HEK293 (cell line): ENCODE measurements around the gene FBH1.
A peak's percentile ranks its signal among the peaks of the same experiment; 100 is the strongest.

ENCODE experiments used
- CTCF ChIA-PET: fragments of 350-600 bp; formaldehyde crosslinking; extraction: SDS; loops from one replicate; lab custom pipeline; 2021; ENCODE audit warnings: antibody characterized with exemption; lab: Yijun Ruan, JAX
- POLR2A ChIA-PET: fragments of 300-600 bp; formaldehyde crosslinking; extraction: SDS; loops from one replicate; lab custom pipeline; 2020; ENCODE audit warnings: antibody characterized with exemption, inconsistent platforms; lab: Yijun Ruan, JAX
- H3K27ac ChIP-seq: fragments of 200-500 bp; sonication (Bioruptor generic); 2 replicates; pipeline ENCODE4 v1.5.1; 2014; ENCODE audit warnings: low read depth, low read length, control low read depth, inconsistent platforms; ENCODE audit errors: extremely low read depth
- H3K36me3 ChIP-seq, 2 experiments: fragments of 200-500 bp in 1 of 2; sonication (Bioruptor generic) in 1 of 2; 1 replicate in 1 of 2; 2 replicates in 1 of 2; pipeline ENCODE4 v1.5.1; 2014 to 2017; ENCODE audit warnings: inconsistent platforms in 2 of 2, low read length in 2 of 2; ENCODE audit not compliant: control insufficient read depth in 2 of 2, insufficient read depth in 1 of 2
- H3K4me1 ChIP-seq: fragments of 200-500 bp; sonication (Bioruptor generic); 2 replicates; pipeline ENCODE4 v1.5.1; 2014; ENCODE audit warnings: mild to moderate bottlenecking, low read length, inconsistent platforms; ENCODE audit not compliant: control insufficient read depth, insufficient read depth
- H3K4me3 ChIP-seq: 2 replicates; pipeline ENCODE4 v1.5.1; 2011; ENCODE audit warnings: low read depth, mild to moderate bottlenecking, control low read depth, low read length, moderate library complexity
- H3K9me3 ChIP-seq: fragments of 200-500 bp; sonication (Bioruptor generic); 2 replicates; pipeline ENCODE4 v1.5.1; 2014; ENCODE audit warnings: low read depth, low read length, inconsistent platforms; ENCODE audit not compliant: control insufficient read depth, insufficient read depth
- HIC1 ChIP-seq: fragments of 450-650 bp; formaldehyde crosslinking; IDR thresholded peaks from 2 replicates; pipeline ENCODE4 v1.5.1; 2016; ENCODE audit warnings: missing biosample characterization, missing genetic modification characterization
- KLF10 ChIP-seq: fragments of 450-650 bp; IDR thresholded peaks from 2 replicates; pipeline ENCODE4 v1.5.1; 2018; ENCODE audit warnings: missing biosample characterization, mild to moderate bottlenecking, missing genetic modification characterization
- OSR2 ChIP-seq: fragments of 450-650 bp; formaldehyde crosslinking; IDR thresholded peaks from 2 replicates; pipeline ENCODE4 v1.5.1; 2016; ENCODE audit warnings: missing biosample characterization, missing genetic modification characterization
- OVOL3 ChIP-seq: fragments of 450-650 bp; formaldehyde crosslinking; IDR thresholded peaks from 2 replicates; pipeline ENCODE4 v1.5.1; 2016; ENCODE audit warnings: missing biosample characterization, missing genetic modification characterization
- PRDM4 ChIP-seq: fragments of 450-650 bp; formaldehyde crosslinking; IDR thresholded peaks from 2 replicates; pipeline ENCODE4 v1.5.1; 2017; ENCODE audit warnings: missing biosample characterization, missing genetic modification characterization
- REST ChIP-seq: fragments of 450-650 bp; formaldehyde crosslinking; IDR thresholded peaks from 2 replicates; pipeline ENCODE4 v1.5.1; 2016; ENCODE audit warnings: missing biosample characterization, missing genetic modification characterization
- ZBTB1 ChIP-seq: fragments of 450-650 bp; formaldehyde crosslinking; IDR thresholded peaks from 2 replicates; pipeline ENCODE4 v1.5.1; 2016; ENCODE audit warnings: missing biosample characterization, missing genetic modification characterization
- ZBTB6 ChIP-seq: fragments of 450-650 bp; formaldehyde crosslinking; IDR thresholded peaks from 2 replicates; pipeline ENCODE4 v1.5.1; 2017; ENCODE audit warnings: missing biosample characterization, missing genetic modification characterization
- ZBTB7A ChIP-seq: fragments of 450-650 bp; formaldehyde crosslinking; IDR thresholded peaks from 2 replicates; pipeline ENCODE4 v1.5.1; 2016; ENCODE audit warnings: low read depth, missing biosample characterization, missing genetic modification characterization
- ZIC2 ChIP-seq: fragments of 450-650 bp; formaldehyde crosslinking; IDR thresholded peaks from 2 replicates; pipeline ENCODE4 v1.5.1; 2016; ENCODE audit warnings: missing biosample characterization, missing genetic modification characterization
- ZNF2 ChIP-seq: fragments of 450-650 bp; formaldehyde crosslinking; IDR thresholded peaks from 2 replicates; pipeline ENCODE4 v1.5.1; 2016; ENCODE audit warnings: missing biosample characterization, missing genetic modification characterization
- ZNF211 ChIP-seq: fragments of 450-650 bp; formaldehyde crosslinking; IDR thresholded peaks from 2 replicates; pipeline ENCODE4 v1.5.1; 2016; ENCODE audit warnings: low read depth, missing biosample characterization, missing genetic modification characterization
- ZNF214 ChIP-seq: fragments of 450-650 bp; formaldehyde crosslinking; IDR thresholded peaks from 2 replicates; pipeline ENCODE4 v1.5.1; 2017; ENCODE audit warnings: missing biosample characterization, mild to moderate bottlenecking, missing genetic modification characterization, borderline replicate concordance
- ZNF24 ChIP-seq: fragments of 450-650 bp; formaldehyde crosslinking; IDR thresholded peaks from 2 replicates; pipeline ENCODE4 v1.5.1; 2016; ENCODE audit warnings: missing biosample characterization, missing genetic modification characterization
- ZNF302 ChIP-seq: fragments of 450-650 bp; formaldehyde crosslinking; IDR thresholded peaks from 2 replicates; pipeline ENCODE4 v1.5.1; 2016; ENCODE audit warnings: missing biosample characterization, missing genetic modification characterization, low read depth
- ZNF391 ChIP-seq: fragments of 450-650 bp; formaldehyde crosslinking; IDR thresholded peaks from 2 replicates; pipeline ENCODE4 v1.5.1; 2016; ENCODE audit warnings: low read depth, missing biosample characterization, missing genetic modification characterization, borderline replicate concordance
- ZNF416 ChIP-seq: fragments of 450-650 bp; formaldehyde crosslinking; IDR thresholded peaks from 2 replicates; pipeline ENCODE4 v1.5.1; 2016; ENCODE audit warnings: missing biosample characterization, missing genetic modification characterization
- ZNF426 ChIP-seq: fragments of 450-650 bp; formaldehyde crosslinking; IDR thresholded peaks from 2 replicates; pipeline ENCODE4 v1.5.1; 2017; ENCODE audit warnings: missing biosample characterization, missing genetic modification characterization, mild to moderate bottlenecking, inconsistent platforms, moderate library complexity
- ZNF433 ChIP-seq: fragments of 450-650 bp; formaldehyde crosslinking; IDR thresholded peaks from 2 replicates; pipeline ENCODE4 v1.5.1; 2016; ENCODE audit warnings: missing biosample characterization, missing genetic modification characterization, low read depth
- ZNF473 ChIP-seq: fragments of 450-650 bp; formaldehyde crosslinking; IDR thresholded peaks from 2 replicates; pipeline ENCODE4 v1.5.1; 2017; ENCODE audit warnings: missing biosample characterization, missing genetic modification characterization
- ZNF521 ChIP-seq: fragments of 450-650 bp; formaldehyde crosslinking; IDR thresholded peaks from 2 replicates; pipeline ENCODE4 v1.5.1; 2017; ENCODE audit warnings: missing biosample characterization, mild to moderate bottlenecking, missing genetic modification characterization
- ZNF530 ChIP-seq: fragments of 450-650 bp; formaldehyde crosslinking; IDR thresholded peaks from 2 replicates; pipeline ENCODE4 v1.5.1; 2016; ENCODE audit warnings: low read depth, missing biosample characterization, missing genetic modification characterization
- ZNF580 ChIP-seq: fragments of 450-650 bp; formaldehyde crosslinking; IDR thresholded peaks from 2 replicates; pipeline ENCODE4 v1.5.1; 2016; ENCODE audit warnings: missing biosample characterization, missing genetic modification characterization
- ZNF658 ChIP-seq: fragments of 450-650 bp; formaldehyde crosslinking; IDR thresholded peaks from 2 replicates; pipeline ENCODE4; 2016; ENCODE audit warnings: missing biosample characterization, missing genetic modification characterization
- ZNF664 ChIP-seq: fragments of 450-650 bp; formaldehyde crosslinking; IDR thresholded peaks from 2 replicates; pipeline ENCODE4 v1.5.1; 2016; ENCODE audit warnings: missing biosample characterization, missing genetic modification characterization
- ZNF837 ChIP-seq: fragments of 450-650 bp; formaldehyde crosslinking; IDR thresholded peaks from 2 replicates; pipeline ENCODE4 v1.5.1; 2016; ENCODE audit warnings: missing biosample characterization, missing genetic modification characterization
- ZSCAN16 ChIP-seq: fragments of 450-650 bp; formaldehyde crosslinking; IDR thresholded peaks from 2 replicates; pipeline ENCODE4 v1.5.1; 2016; ENCODE audit warnings: missing biosample characterization, missing genetic modification characterization
- ZSCAN30 ChIP-seq: fragments of 450-650 bp; IDR thresholded peaks from 2 replicates; pipeline ENCODE4 v1.5.1; 2018; ENCODE audit warnings: missing biosample characterization, mild to moderate bottlenecking, missing genetic modification characterization, moderate library complexity

Gene FBH1

GRCh38 chr10:5977471-5978229, 87.6 kb downstream of the FBH1 start, which contains the start of gene IL15RA:
Gene IL15RA, minus strand, starts transcription at chr10:5977543. Its CDS starts 51 bp downstream, at chr10:5977492.
- Histone ChIP-seq H3K27ac (peak within 1 kb of the TSS; percentile 51; the same call in 1 of the 2 replicates), H3K4me3 (peak within 1 kb of the TSS; percentile 86), H3K9me3 (no peaks in the 10 kb centered on the region), H3K36me3 (no peaks in the 10 kb centered on the region), H3K4me1 (peaks cover 2% of the 10 kb centered on the region; the same call in 1 of the 2 replicates)
- POLR2A ChIA-PET: interaction anchor here (1.5 kb wide), 1 partner anchor 293 kb away, joined by 3 read pairs; the partner anchor contains the start of gene TASOR2
- CTCF ChIA-PET: interaction anchor here (0.8 to 1.0 kb wide), 2 partner anchors 38 to 112 kb away, joined by 3 read pairs; no protein-coding TSS in a partner anchor
- no peak for TF ChIP-seq ZBTB1
- TF ChIP-seq ZNF211 (tag by site-specific recombination): no peak
- TF ChIP-seq ZBTB6: no peak
- TF ChIP-seq ZNF433 (tag by site-specific recombination): no peak
- no peak for TF ChIP-seq ZNF214 (tag by site-specific recombination)
- TF ChIP-seq ZSCAN30 (tag by site-specific recombination): no peak; the same call in 1 of the 2 replicates
- no peak for TF ChIP-seq ZNF580 (tag by site-specific recombination)
- peak; percentile 87 for TF ChIP-seq HIC1 (tag by site-specific recombination)
- TF ChIP-seq ZBTB7A (tag by site-specific recombination): peak; percentile 70; the same call in 1 of the 2 replicates
- TF ChIP-seq ZSCAN16 (tag by site-specific recombination): no peak
- TF ChIP-seq ZNF530: no peak
- no peak for TF ChIP-seq ZNF416 (tag by site-specific recombination)
- peak; percentile 60; the same call in 1 of the 2 replicates for TF ChIP-seq ZNF391 (tag by site-specific recombination)
- peak; percentile 79; the same call in 1 of the 2 replicates for TF ChIP-seq ZNF2
- TF ChIP-seq ZNF658 (tag by site-specific recombination): no peak
- no peak for TF ChIP-seq PRDM4
- TF ChIP-seq OSR2 (tag by site-specific recombination): no peak
- no peak for TF ChIP-seq ZNF473
- TF ChIP-seq ZNF664 (tag by site-specific recombination): no peak
- TF ChIP-seq ZNF521: no peak
- TF ChIP-seq ZNF24: no peak
- no peak for TF ChIP-seq ZNF837 (tag by site-specific recombination)
- TF ChIP-seq OVOL3: no peak
- 0 out of 2 replicates have a peak, but pooled peaks have one; percentile 23 for TF ChIP-seq REST (tag by site-specific recombination)
- TF ChIP-seq ZNF426: no peak
- 0 out of 2 replicates have a peak, but pooled peaks have one; percentile 41 for TF ChIP-seq KLF10 (tag by site-specific recombination)
- peak; percentile 97 for TF ChIP-seq ZIC2
- no peak for TF ChIP-seq ZNF302 (tag by site-specific recombination)
